ENCODE results near the gene FERMT2.

DNA sequence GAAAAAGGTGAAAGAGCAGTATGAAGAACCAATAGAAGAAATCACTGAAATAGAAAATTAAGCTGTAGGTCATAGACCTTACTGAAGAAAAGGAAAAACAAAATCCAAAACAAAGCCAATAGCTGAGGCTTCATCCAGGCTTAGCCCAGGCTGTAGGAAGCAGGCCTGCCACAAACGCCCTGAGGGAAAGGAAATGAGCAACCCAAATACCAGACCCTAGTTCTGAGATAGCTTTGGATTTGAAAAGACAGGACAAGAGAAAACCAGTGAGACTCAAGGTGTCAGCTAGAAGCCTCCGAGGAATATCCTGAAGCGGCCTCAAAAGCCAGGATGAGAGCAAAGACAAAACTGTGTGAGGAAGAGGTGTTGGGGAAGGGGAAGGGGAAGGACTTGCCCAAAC lies 79.2 kb downstream of the FERMT2 start:
- TF ChIP-seq, protein P1, sequence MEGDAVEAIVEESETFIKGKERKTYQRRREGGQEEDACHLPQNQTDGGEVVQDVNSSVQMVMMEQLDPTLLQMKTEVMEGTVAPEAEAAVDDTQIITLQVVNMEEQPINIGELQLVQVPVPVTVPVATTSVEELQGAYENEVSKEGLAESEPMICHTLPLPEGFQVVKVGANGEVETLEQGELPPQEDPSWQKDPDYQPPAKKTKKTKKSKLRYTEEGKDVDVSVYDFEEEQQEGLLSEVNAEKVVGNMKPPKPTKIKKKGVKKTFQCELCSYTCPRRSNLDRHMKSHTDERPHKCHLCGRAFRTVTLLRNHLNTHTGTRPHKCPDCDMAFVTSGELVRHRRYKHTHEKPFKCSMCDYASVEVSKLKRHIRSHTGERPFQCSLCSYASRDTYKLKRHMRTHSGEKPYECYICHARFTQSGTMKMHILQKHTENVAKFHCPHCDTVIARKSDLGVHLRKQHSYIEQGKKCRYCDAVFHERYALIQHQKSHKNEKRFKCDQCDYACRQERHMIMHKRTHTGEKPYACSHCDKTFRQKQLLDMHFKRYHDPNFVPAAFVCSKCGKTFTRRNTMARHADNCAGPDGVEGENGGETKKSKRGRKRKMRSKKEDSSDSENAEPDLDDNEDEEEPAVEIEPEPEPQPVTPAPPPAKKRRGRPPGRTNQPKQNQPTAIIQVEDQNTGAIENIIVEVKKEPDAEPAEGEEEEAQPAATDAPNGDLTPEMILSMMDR (optimal IDR thresholded peaks at IDR 0.05 in 1 of 3, IDR thresholded peaks at IDR 0.05 in 1 of 3, conservative IDR thresholded peaks at IDR 0.05 in 1 of 3; ENCODE audit: extremely low read depth in 1 of 3, insufficient read depth in 2 of 3, low read length in 3 of 3) = no peak
- TF ChIP-seq EZH2 (IDR thresholded peaks at IDR 0.05; ENCODE audit: low read length) = no peak
